Measurements from ENCODE around the gene SNX5.

DNA sequence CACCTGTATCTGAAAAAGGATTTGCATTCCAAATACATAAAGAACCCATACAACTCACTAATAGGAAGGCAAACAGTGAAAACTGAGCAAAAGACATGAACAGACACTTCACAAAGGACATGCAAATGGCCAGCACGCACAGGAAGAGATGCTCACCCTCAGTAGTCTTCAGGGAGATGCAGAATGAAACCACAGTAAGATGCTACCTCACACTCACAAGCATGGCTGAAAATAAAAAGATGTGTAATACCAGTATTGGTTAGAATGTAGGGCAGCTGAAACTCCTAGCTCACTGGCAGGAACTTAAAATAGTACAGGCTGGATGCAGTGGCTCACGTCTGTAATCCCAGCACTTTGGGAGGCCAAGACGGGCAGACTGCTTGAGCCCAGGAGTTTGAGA is 64.6 kb downstream of the SNX5 start:
- no peak for TF ChIP-seq TAF1 (IDR thresholded peaks at IDR 0.05; ENCODE audit: low read depth, low read length)
- TF ChIP-seq POLR2AphosphoS5 (IDR thresholded peaks at IDR 0.05; ENCODE audit: low read depth, low read length), result no peak
- no peak for TF ChIP-seq POLR2A (IDR thresholded peaks at IDR 0.05; ENCODE audit: low read depth, low read length)
- TF ChIP-seq PAX5 (IDR thresholded peaks at IDR 0.05; ENCODE audit: insufficient read depth, low read length, severe bottlenecking), result no peak
- no peak for TF ChIP-seq SPI1 (IDR thresholded peaks at IDR 0.05; ENCODE audit: low read depth, low read length)
- TF ChIP-seq POU2F2 (IDR thresholded peaks at IDR 0.05; ENCODE audit: low read depth, low read length), result peak; percentile 96

All from GM12891 (cell line).